ENCODE data around the gene KLK14.

- TF ChIP-seq, protein P1, sequence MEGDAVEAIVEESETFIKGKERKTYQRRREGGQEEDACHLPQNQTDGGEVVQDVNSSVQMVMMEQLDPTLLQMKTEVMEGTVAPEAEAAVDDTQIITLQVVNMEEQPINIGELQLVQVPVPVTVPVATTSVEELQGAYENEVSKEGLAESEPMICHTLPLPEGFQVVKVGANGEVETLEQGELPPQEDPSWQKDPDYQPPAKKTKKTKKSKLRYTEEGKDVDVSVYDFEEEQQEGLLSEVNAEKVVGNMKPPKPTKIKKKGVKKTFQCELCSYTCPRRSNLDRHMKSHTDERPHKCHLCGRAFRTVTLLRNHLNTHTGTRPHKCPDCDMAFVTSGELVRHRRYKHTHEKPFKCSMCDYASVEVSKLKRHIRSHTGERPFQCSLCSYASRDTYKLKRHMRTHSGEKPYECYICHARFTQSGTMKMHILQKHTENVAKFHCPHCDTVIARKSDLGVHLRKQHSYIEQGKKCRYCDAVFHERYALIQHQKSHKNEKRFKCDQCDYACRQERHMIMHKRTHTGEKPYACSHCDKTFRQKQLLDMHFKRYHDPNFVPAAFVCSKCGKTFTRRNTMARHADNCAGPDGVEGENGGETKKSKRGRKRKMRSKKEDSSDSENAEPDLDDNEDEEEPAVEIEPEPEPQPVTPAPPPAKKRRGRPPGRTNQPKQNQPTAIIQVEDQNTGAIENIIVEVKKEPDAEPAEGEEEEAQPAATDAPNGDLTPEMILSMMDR (conservative IDR thresholded peaks at IDR 0.05; ENCODE audit: low read length), result no peak
- TF ChIP-seq EZH2phosphoT487 (IDR thresholded peaks at IDR 0.05; ENCODE audit: borderline replicate concordance, low read depth, low read length), result no peak
Observed at GRCh38 chr19:51108805-51109146, 26.1 kb upstream of the KLK14 start.

All from OCI-LY7 (cell line).